ENCODE data around the gene RTEL1.

- TF ChIP-seq CTCF (IDR thresholded peaks at IDR 0.05; ENCODE audit: borderline replicate concordance, extremely low read depth, low read length, poor library complexity, severe bottlenecking) = no peak
- TF ChIP-seq EZH2 (IDR thresholded peaks at IDR 0.05; ENCODE audit: borderline replicate concordance, low read depth, low read length, severe bottlenecking) = no peak
Observed at GRCh38 chr20:63679799-63680305, 21.7 kb downstream of the RTEL1 start.

Measured in DND-41 (cell line).